AML-193 (cell line): ENCODE results near the gene MIAT.
A peak's percentile ranks its signal among the peaks of the same experiment; 100 is the strongest.

Experiments used
- DNase-seq, 2 experiments: peaks; one replicate each; lab custom pipeline; 2025; lab: John Stamatoyannopoulos, UW

Gene MIAT

DNA sequence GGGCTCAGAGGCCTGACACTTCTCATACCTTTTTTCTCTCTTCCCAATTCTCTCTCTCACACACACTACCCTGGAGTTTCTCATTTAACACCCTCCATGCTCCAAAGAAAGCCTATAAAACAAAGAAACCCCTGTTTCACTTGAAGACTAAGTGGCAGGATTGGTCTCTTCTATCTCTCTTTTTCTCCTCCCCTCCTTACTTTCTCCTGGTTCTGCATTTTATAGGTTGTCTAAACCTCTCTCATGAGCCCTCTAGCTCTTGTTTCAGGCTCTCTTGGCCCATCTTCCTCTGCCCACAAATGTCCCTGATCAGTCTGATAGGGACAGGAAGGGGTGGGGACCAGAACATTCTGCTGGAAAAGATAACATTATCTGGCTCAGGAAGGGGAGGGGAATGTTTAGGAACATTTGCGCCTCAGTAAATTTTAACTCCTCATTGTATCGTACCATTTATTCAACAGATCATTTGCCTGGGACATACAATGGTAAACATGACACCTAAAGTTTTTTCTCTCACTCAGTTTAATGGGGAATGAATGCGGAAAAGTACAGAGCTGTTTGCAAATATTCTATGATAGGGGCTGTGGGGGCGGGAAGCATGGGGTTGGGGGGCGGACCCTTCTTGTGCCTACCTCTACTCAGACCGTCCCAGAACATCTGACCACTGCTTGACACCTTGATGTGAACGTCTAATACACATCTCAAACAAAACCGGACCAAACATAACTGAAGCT is 24.8 kb upstream of the MIAT start:
- DNase-seq, result no peak

DNA sequence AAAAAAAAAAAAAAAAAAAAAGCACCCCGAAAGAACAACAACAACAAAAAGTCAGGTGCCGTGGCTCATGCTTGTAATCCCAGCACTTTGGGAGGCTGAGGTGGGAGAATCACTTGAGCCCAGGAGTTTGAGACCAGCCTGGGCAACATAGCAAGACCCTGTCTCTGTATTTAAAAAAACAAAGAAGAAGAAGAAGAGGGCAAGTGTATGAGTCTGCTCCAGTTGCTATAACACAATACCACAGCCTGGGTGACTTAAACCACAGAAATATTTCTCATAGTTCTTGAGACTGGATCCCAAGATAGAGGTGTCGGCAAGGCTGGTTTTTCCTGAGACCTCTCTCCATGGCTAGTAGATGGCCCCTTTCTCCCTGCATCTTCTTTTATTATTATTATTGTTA is 23.2 kb upstream of the MIAT start:
- DNase-seq, result no peak

DNA sequence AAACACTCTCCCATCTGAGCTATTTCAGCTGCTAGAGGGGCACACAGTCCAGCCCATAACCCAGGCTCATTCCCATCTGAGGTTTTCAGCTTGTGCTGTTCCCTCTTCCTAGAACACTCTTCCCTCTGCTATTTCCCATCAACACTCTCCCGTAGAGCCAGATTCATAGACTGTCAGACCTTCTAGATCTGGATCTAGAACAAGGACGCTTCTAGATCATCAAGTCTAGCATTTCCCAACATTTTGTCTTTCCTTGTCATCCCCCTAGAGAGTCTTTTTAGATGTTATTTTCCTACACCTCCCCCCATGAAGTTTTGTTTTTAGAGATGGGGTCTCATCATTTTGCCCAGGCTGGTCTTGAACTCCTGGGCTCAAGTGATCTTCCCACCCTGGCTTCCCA is 22.3 kb upstream of the MIAT start:
- DNase-seq, result no peak

DNA sequence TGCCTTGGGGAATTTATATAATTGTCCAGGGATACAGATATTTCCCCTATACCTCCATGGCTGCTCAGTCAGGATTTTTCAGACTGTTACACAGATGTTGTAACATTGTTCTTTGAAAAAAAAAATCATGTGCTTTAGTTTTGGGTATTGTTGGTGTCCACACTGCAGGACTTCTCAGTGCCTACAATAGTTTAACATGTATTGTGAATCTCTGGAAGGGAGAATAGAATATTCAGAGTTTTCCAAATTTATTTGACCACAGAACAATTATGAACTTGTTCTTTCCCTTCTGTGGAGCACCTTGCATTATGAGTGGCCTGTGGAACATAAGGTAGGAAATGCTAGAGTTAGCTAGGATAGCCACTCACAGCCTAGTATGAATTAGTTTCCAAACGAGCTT is 21.1 kb upstream of the MIAT start:
- no peak for DNase-seq

DNA sequence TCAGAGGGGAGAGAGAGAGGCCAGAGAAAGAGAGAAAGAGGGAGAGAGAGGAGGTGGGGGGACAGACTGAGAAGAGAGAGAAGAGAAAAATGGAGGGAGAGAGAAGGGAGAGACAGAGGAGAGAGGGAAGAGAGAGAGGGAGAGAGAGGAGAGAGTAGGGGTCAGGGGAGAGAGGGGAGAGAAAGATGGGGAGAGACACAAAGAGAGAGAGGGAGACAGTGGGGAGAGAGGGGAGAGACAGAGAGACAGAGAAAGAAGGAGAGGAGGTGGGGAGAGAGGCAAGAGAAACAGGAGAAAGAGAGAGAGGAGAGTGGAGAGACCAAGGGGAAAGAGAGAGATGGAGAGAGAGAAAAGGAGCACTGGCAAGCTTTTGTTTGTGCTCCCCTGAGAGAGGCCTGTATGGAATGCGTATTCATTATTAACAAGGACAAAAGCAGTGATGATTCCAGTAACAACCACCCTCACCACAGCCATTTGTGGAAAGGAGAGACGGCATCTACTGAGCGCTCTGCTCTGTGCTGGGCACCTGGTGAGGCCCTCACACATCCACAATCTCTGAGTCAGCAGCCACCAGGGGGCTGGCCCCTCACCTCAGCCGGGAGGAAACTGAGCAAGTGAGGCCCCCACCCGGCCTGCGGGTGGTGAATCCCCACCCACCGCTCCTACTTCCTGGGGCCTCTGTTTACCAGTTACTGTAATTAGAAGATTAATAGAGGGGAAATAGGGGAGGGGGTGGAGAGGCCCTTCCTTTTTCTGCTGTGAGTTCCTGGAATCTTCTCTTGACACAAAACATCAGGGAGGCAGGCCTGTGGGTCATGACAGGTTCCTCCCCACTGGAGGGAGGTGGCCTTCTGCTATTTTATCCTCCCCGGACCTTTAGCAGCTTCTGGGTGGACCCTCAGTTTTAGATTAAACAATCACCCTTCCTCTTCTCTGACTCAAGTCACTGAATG is 14.6 kb upstream of the MIAT start:
- no peak for DNase-seq

DNA sequence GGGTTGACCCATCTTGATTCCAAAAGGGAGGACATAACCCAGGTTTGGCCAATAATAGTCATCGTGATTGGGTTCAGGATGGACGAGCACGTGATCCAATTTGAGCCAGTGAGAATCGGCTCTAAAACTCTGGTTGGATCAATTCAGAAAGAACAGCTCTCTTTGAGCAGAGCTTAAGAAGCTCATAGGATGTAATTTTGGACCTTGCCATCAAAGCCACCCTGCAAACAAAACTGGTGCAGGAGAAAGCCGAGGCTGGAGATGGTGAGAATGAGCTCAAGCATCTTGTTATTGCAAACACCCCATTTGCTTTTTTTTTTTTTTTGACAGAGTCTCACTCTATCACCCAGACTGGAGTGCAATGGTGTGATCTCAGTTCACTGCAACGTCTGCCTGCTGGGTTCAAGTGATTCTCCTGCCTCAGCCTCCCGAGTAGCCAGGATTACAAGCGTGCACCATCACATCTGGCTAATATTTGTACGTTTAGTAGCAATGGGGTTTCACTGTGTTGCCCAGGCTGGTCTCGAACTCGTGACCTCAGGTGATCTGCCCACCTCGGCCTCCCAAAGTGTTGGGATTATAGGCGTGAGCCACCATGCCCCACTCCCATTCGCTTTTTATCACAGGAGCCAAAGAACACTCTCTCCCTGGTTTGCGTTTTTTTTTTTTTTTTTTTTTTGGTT is 13.8 kb upstream of the MIAT start:
- no peak for DNase-seq

DNA sequence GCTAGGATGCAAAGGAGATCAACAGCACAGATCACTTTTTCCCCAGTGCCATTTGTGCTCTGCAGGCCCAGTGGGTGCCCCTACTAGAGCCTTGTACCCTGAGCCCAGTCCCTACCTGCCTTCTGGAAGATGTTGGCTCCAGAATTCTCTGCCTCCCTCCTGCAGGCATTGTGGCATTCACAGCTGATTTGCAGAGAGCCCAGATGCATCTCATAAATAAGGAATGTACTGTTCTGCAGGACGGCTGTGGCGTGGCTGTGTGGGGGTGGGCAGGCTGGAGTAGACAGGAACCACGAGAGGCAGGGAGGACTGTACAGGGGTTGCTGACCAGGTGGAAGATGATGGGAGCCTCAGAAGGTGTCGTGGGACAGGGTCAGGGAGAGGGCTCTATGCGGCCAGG is 11.2 kb upstream of the MIAT start:
- DNase-seq, result no peak

DNA sequence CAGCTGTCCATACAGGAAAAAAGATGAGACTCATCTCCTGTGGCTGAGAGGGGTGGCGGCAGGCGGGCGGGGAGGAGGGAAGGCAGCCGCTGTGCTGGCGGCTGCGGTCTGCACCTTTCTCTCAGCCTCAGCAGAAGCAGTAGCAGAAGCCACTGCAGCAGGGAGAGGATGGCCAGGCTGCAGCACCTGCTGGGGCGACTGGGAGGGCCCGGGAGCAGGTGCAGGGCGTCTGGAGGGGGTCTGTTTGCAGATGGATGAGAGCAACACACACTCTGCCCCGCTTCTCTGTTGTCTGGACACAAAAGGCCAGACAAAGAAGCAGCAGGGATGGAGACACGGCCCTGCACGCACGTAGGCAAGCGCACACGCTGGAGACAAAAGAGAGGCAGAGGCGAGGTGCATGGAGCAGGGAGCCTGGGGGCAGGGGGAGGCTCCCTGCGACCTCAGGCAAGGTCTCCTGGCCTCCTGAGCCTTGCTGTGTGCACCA is 9.3 kb upstream of the MIAT start:
- peak; percentile 18 to 23 for DNase-seq

DNA sequence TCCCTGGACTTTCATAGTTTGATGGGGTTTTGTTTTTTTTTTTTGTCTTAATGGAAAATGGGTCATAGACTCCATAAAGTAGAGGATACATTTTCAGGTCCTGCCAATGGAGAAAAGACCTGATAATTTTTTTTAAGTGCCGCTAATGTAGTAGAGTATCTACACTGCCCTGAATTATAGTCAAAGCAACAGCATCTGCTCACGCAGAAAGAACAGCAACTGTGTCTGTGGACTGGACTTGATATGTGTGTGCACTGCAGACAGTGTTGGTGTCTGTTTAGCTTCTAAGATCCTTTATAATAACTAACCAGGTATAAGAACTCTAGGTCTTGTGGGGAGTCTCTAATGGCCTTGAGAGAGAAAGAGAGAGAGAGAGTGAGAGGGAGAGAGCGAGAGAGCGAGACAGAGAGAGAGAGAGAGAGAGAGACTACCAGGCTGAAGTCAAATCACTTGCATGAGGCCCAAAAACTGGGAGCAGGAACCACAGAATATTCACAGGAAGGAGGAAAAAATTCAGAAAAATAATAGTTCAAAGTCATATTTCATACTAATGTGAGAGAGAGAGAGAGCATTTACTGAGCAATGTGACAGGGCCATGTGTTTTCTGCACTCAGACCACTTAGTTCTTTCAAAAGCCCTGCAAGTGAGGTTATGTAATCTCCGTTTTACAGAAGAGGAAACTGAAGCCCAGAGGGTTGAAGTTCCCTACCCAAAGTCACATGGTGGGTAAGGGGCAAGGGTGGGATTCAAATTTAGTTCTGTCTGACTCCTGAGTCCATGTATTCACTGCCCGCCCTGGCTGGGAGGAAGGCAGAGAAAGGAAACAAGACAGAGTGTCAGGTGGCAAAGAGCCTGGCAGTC is 8.6 kb upstream of the MIAT start:
- DNase-seq, result peak; percentile 81 to 84

DNA sequence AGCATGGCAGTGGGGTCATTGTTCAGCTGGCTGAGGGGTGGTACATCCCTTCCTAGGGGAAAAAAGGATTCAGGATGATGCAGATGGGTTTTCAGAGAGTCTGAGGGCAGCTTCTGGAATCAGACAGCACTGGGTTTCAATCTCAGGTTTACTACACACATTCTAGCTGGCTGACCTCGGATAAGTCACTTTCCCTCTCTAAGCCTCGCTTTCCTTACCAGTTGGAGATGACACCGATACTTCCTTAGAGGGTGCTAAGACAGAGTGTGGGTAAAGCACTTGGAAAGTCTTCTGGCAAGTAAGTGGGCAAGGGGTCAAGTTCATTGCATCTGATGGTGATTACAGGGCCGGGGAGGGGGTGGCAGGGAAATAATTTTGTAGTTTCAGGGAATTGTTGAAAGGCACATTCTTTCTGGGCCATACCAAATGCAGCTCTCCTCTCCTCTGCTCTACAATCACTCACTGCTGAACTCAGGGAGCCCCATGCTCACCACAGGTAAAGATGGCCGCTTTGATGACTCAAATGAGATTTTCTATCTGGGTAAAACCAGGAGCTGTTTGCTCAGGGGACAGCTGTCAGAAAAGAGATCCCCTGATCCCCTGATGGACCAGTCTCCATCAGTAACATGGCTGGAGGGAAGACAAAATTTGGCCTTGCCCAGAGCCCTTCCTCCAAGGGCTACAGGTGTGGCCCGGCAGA is 6.5 kb upstream of the MIAT start:
- DNase-seq, result no peak

DNA sequence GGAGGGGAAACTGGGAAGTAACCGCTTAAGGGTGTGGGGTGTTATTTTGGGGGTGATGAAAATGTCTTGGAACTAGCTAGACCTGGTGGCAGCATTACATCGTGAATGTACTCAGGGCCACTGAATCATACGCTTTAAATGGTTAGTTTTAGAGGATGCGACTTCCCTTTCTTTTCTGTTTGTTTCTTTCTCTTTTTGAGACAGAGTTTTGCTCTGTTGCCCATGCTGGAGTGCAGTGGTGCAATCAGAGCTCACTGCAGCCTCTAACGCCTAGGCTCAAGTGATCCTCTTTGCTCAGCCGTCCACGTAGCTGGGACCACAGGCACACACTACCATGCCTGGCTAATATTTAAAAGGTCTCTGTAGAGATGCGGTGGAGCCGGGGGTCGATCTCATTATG is 5.6 kb upstream of the MIAT start:
- no peak for DNase-seq

DNA sequence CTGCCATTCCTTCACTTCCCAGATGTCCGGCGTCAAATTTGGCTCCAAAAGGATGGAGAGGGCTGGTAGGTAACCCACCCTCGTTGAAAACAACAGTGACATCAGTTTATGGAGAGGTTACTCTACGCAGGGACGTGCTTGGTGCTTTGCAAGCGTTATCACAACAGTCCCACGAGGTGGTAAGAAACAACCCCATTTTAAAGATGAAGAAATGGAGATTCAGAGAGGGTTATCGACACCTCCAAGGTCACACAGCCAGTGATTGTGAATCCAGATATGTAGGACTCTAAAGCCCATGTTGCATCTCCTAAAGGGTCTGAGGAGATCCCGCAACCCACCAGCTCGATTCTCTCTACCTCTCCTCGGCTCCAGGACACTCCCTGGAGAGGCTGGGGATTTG is 773 bp downstream of the MIAT start:
- no peak for DNase-seq

DNA sequence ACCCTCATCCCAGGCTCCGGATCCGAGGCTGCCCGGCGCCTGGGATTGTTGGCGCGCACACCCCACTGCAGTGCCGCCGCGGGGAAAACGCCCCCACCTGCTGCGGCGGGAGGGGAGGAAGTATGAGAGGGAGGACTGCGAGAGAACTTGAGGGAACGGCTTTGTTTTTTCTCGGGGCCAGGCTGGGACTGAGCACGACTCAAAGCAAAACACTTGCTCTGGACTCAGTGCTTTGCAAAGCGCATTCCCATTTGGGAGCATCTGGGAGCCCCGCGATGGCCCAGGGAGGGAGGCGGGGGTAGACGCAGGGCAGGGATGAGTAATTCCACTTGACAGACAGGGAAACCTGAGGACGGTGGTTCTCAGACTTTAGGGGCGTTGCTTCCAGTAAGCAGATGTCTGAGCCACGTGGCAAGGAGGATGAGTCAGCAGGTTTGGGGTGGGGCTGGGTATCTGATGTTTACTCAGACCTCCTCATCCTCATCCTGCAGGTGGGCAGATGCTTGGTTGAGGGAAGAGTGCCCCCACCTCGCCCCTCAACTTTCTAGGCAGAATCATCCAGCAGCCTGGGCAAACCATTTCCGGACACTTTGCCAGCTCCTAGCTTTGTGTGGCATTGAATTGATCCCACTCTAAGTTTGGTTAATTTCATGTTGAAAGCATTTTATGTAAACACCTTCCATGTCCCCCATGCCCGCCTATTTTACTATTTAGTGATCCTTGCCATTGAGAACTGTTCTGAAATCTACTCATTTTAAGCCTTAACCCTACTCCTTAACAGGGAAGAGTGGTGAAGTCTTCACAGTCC is 1.5 kb downstream of the MIAT start:
- DNase-seq, result peak; percentile 30 to 33

DNA sequence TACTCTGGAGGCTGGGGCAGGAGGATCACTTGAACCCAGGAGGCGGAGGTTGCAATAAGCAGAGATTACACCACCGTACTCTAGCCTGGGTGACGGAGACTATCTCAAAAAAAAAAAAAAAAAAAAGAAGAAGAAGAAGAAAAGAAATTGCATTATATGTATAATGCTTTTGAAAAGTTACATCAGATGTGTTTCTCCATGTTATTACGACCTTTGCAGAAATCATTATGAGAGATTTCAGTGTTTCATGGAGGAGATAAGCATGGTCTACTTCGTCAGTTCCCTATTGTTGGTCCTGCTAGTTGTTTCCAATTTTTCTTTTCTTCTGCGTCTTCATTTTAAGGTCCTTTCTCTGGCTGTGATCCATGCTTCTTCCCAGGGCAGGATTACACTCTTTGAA is 3.0 kb downstream of the MIAT start:
- no peak for DNase-seq

DNA sequence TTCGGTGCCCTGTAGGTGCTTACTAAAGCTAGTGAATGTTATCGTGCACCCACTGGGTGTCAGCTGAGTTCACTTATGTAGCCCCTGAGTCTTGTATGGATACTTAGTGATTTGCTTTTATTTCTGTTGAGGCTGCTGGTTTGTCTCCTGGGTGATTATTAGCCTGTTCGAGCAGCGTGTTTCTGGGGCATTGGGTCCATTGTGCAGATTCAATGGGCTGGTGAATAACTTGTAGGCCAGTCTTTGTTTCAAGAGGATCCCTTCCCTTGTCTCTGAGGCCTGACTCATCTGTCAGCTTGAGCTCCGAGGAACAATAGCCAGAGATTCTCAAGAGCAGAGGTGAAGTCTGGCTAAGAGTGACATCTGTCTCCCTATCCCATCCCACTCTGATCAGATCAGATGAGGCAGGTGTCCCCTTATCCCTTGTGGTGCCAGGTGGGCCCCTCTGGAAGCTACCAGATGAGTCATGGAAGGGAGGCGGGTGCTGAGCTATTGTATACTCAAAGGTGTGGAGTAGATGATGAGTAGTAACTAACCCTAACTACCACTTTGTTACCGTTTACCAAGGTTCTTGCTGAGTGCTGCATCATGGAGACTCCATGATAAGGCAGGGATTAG is 3.7 kb downstream of the MIAT start:
- no peak for DNase-seq

DNA sequence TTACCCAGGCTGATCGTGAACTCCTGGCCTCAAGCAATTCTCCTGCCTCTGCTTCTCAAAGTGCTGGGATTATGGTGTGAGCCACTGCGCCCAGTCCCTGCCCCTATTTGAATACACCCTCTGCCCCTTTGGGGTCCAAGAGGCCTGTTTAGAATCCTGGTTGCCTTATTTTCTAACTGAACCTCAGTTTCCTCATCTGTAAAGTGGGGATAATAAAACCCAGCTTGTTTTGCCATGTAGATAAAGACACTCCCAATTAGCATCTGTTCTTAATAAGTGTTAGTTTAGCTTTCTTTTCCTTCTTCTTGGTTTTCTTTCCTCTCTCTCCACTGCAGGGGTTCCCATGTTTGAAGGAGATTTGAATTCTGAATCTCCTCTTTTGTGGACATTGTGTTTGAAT is 4.8 kb downstream of the MIAT start:
- no peak for DNase-seq

DNA sequence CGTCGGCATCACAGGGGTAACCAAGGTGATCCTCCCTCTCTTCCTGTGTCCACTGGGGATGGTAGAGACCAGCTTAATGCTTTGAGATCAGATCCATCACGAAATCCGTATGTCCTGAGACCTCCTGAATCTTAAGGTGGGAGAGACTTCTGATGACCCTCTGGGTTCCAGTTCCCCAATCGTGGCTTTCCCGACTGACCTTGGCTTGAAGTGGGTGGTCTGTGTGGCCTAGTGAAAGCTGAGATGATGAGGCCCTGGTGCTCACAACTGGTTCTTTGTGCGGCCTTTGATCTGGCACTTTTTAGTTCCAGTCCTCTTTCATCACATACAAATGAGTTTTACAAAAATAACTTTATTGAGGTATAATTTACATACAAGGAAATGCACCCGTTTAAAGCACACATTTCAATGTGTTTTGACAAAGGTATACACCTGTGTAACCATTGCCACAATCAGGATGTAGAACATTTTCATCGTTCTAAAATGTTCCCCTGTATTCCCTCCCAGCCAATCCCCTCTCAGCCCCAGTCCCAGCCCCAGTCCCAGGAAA is 6.1 kb downstream of the MIAT start:
- no peak for DNase-seq

DNA sequence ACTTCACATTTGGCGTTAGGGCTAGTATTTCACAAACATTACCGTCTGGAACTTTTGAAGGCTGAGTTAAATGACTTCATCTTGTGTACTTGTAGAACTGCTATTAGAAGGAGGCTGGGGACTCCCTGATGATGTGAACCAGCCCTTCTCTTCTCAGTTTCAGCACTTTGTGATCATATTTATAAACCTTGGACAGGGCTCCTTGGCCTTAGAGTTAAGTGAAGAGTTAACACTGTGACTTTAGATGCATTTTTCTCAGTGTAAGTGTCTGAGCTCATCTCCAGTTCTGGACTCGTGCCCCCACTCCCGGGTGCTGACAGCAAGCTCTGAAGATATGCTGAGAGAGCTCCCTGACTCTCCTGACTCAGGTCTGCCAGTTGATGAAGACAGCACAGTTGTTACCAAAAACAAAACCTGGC is 8.4 kb downstream of the MIAT start:
- DNase-seq, result no peak

DNA sequence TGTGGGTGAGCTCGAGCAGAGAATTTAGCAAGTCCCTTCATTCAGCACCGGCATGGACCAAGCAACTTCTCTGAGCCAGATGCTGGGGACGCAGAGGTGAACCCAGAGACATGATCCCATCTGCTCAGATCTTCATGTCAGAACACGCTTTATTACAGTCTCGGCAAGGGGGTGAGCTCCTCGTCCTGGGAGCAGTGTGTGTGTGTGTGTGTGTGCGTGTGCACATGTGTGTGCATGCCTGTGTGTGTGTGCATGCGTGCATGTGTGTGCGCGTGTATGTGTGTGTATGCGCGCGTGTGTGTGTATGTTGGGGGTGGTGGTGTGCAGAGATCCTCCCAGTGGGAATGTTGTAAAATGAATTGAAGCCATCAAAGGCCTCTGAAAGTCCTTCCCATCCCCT is 9.8 kb downstream of the MIAT start:
- DNase-seq, result no peak
